ENCODE results near the gene MEI4.

DNA sequence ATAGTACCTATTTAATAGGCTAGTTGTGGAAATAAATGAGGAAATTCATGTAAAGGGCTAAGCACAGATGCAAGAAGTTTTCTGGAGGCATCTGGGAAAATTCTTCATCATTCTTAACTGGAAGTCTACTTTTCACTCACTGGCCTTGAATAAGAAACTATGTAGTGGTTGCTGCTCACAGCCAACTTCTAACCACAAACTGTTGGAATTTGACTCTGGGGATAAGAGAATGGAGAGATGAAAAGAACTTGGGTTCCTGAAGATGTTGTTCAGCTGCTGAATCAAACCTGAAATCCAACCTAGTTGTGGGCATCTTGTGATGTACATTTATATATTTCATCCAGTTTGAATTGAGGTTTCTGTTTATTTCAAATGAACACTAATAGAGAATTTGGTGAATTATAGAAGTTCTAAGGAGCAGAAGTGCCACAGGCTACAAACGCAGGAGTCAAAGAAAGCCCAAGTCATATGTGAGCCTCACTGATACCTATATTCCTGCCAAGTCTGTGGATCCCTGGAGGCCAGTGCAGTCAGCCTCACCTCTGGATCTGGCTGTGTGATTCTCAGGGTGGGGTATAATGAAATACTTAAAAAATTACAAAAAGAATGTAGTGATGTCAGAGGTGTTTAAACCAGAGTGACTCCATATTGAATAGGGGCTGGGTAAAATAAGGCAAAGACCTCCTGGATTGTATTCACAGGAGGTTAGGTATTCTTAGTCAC, 18.7 kb upstream of the MEI4 start:
- TF ChIP-seq, protein P1, sequence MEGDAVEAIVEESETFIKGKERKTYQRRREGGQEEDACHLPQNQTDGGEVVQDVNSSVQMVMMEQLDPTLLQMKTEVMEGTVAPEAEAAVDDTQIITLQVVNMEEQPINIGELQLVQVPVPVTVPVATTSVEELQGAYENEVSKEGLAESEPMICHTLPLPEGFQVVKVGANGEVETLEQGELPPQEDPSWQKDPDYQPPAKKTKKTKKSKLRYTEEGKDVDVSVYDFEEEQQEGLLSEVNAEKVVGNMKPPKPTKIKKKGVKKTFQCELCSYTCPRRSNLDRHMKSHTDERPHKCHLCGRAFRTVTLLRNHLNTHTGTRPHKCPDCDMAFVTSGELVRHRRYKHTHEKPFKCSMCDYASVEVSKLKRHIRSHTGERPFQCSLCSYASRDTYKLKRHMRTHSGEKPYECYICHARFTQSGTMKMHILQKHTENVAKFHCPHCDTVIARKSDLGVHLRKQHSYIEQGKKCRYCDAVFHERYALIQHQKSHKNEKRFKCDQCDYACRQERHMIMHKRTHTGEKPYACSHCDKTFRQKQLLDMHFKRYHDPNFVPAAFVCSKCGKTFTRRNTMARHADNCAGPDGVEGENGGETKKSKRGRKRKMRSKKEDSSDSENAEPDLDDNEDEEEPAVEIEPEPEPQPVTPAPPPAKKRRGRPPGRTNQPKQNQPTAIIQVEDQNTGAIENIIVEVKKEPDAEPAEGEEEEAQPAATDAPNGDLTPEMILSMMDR (IDR thresholded peaks at IDR 0.05), result no peak
- TF ChIP-seq POLR2AphosphoS5 (IDR thresholded peaks at IDR 0.05) (no peak), POLR2A (IDR thresholded peaks at IDR 0.05) (no peak)
